T-cell (primary cell): ENCODE data around the gene ZNF507. TPM values are rescaled to one million over a fixed set of nuclear protein-coding genes. Genes with fewer than 3 reads are reported as not detected.

Source experiments
- ATAC-seq, 4 experiments: fragments of 200-7000 bp in 3 of 4; fragments of 150-1000 bp in 1 of 4; cut with Tn5 transposase; replicated peaks in 1 of 4; 1 replicate in 3 of 4; 2 replicates in 1 of 4; pipeline ENCODE4 v1.10.0; 2021; ENCODE audit warnings: moderate library complexity in 3 of 4, mild to moderate bottlenecking in 2 of 4, moderate number of reproducible peaks in 1 of 4
- CTCF ChIA-PET, 2 donors: fragments of 300-600 bp; sonication (Branson Sonifier 250); formaldehyde crosslinking; loops; one replicate each; lab custom pipeline; 2022; ENCODE audit warnings: antibody characterized with exemption in 2 of 2; lab: Charles Lee
- POLR2A ChIA-PET, 2 donors: fragments of 300-600 bp; sonication (Branson Sonifier 250); formaldehyde crosslinking; loops; one replicate each; lab custom pipeline; 2022; ENCODE audit warnings: antibody characterized with exemption in 2 of 2; lab: Charles Lee
- DNase-seq, 35 experiments: peaks; one replicate each; pipeline versions ENCODE4 v3.0.0 to v3.0.0-alpha.2; 2013 to 2023
- H3K27ac ChIP-seq: one replicate; pipeline ENCODE4 v1.5.1; 2013; ENCODE audit warnings: low read length
- H3K27me3 ChIP-seq, 2 experiments: replicated peaks in 1 of 2; 1 replicate in 1 of 2; 2 replicates in 1 of 2; pipeline versions ENCODE4 v1.6.1 to v1.7.0; 2013; ENCODE audit warnings: low read length in 1 of 2, mixed read lengths in 1 of 2; ENCODE audit not compliant: control insufficient read depth in 2 of 2, insufficient read depth in 2 of 2; ENCODE audit errors: extremely low read depth in 1 of 2
- H3K36me3 ChIP-seq, 2 donors: 1 replicate in 1 of 2; 2 replicates in 1 of 2; pipeline versions ENCODE4 v1.6.1 to v1.7.0; 2013; ENCODE audit warnings: low read length in 1 of 2; ENCODE audit not compliant: control insufficient read depth in 2 of 2, insufficient read depth in 1 of 2; ENCODE audit errors: extremely low read depth in 1 of 2
- H3K4me1 ChIP-seq, 2 experiments: 1 replicate in 1 of 2; 2 replicates in 1 of 2; pipeline versions ENCODE4 v1.6.1 to v1.7.0; 2013; ENCODE audit warnings: low read length in 2 of 2, mixed read lengths in 1 of 2; ENCODE audit not compliant: insufficient read depth in 2 of 2, control insufficient read depth in 1 of 2; ENCODE audit errors: extremely low read depth in 1 of 2
- H3K4me3 ChIP-seq, 2 donors: 1 replicate in 1 of 2; 2 replicates in 1 of 2; pipeline versions ENCODE4 v1.5.1 to v1.7.0; 2013; ENCODE audit warnings: mild to moderate bottlenecking in 2 of 2, low read length in 1 of 2, moderate library complexity in 1 of 2; ENCODE audit not compliant: control insufficient read depth in 1 of 2; ENCODE audit errors: extremely low read depth in 1 of 2
- H3K9me3 ChIP-seq: 2 replicates; pipeline ENCODE4 v1.7.0; 2013
- H3K27ac Mint-ChIP-seq, 2 donors: one replicate each; pipeline ENCODE4 v1.8.0; 2020 to 2021; ENCODE audit warnings: mild to moderate bottlenecking in 2 of 2, mixed read lengths in 2 of 2
- H3K27me3 Mint-ChIP-seq, 2 donors: one replicate each; pipeline ENCODE4 v1.8.0; 2021 to 2022; ENCODE audit warnings: mixed read lengths in 2 of 2
- H3K36me3 Mint-ChIP-seq: one replicate; pipeline ENCODE4 v1.8.0; 2021; ENCODE audit warnings: mixed read lengths
- H3K4me1 Mint-ChIP-seq, 3 donors: one replicate each; pipeline ENCODE4 v1.8.0; 2020 to 2022; ENCODE audit warnings: mixed read lengths in 3 of 3, mild to moderate bottlenecking in 1 of 3
- H3K4me3 Mint-ChIP-seq, 3 donors: one replicate each; pipeline ENCODE4 v1.8.0; 2020 to 2022; ENCODE audit warnings: mild to moderate bottlenecking in 3 of 3, mixed read lengths in 3 of 3, moderate library complexity in 3 of 3
- H3K9me3 Mint-ChIP-seq, 3 donors: one replicate each; pipeline ENCODE4 v1.8.0; 2020 to 2022; ENCODE audit warnings: mixed read lengths in 3 of 3
- WGBS: methylation state at CpG from one replicate; pipeline ENCODE4 v1.1.5; 2013; ENCODE audit warnings: missing lambda C conversion rate; ENCODE audit not compliant: insufficient coverage; 5-methylcytosine and 5-hydroxymethylcytosine counted together
- total RNA-seq, 35 experiments: library from RNA in 6 of 35; stranded (reverse) in 6 of 35; fragments of 120-200 nt in 1 of 35; gene quantifications; one replicate each; pipeline versions ENCODE4 v1.2.1 to v1.2.4 and lab custom pipeline; 2013 to 2026

The ZNF507 gene
- total RNA-seq, 5 donors from 2014 or later (not counting 1 experiment from before 2014, with no cell fraction given) = 32.6 to 38.2 (median 35.9) TPM

- no peak overlapping the region for H3K4me3 Mint-ChIP-seq
- WGBS = 96% methylated on average over 3 of the region's 3 CpGs
- Histone ChIP-seq H3K27me3 (no peaks in the 10 kb centered on the region), H3K9me3 (no peaks in the 10 kb centered on the region), H3K4me1 (no peaks in the 10 kb centered on the region), H3K4me3 (no peak overlapping the region), H3K36me3 (peaks cover 7 to 62% of the 10 kb centered on the region in 2 donors), H3K27ac (no peak overlapping the region)
- DNase-seq = no peak
- CTCF ChIA-PET = no interaction called here
- H3K27me3 Mint-ChIP-seq = no peaks in the 10 kb centered on the region
- no peak overlapping the region for H3K27ac Mint-ChIP-seq
- no peak for ATAC-seq
- H3K36me3 Mint-ChIP-seq = peaks cover 46% of the 10 kb centered on the region
- POLR2A ChIA-PET = no interaction called here
- peaks cover 4 to 15% (median 4%) of the 10 kb centered on the region in 3 donors for H3K4me1 Mint-ChIP-seq
- H3K9me3 Mint-ChIP-seq = no peaks in the 10 kb centered on the region
These were observed 34.9 kb downstream of the ZNF507 start for GRCh38 chr19:32380269-32380668.

- CTCF ChIA-PET = no interaction called here
- WGBS = 100% methylated on average over 1 of the region's 7 CpGs
- H3K36me3 Mint-ChIP-seq = peaks cover 16% of the 10 kb centered on the region
- ATAC-seq = no peak
- H3K9me3 Mint-ChIP-seq = no peaks in the 10 kb centered on the region
- Histone ChIP-seq H3K4me3 (no peak overlapping the region), H3K36me3 (peaks cover 0 to 13% of the 10 kb centered on the region in 2 donors), H3K4me1 (no peaks in the 10 kb centered on the region), H3K9me3 (no peaks in the 10 kb centered on the region), H3K27ac (no peak overlapping the region), H3K27me3 (no peaks in the 10 kb centered on the region)
- no peaks in the 10 kb centered on the region for H3K27me3 Mint-ChIP-seq
- no peak for DNase-seq
- POLR2A ChIA-PET = no interaction called here
- H3K27ac Mint-ChIP-seq = no peak overlapping the region
- no peak overlapping the region for H3K4me3 Mint-ChIP-seq
- H3K4me1 Mint-ChIP-seq = peaks cover 0 to 10% (median under 1%) of the 10 kb centered on the region in 3 donors
These were observed 42.4 kb downstream of the ZNF507 start for GRCh38 chr19:32387701-32388392.

GRCh38 chr19:32388393-32388855 lies 43.0 kb downstream of the ZNF507 start:
- no CpG with 5 or more reads among the region's 3 CpGs for WGBS

GRCh38 chr19:32392901-32393300 lies 47.5 kb downstream of the ZNF507 start:
- no peak for DNase-seq
- H3K4me3 Mint-ChIP-seq = no peak overlapping the region
- peaks cover 5% of the 10 kb centered on the region for H3K36me3 Mint-ChIP-seq
- no peak for ATAC-seq
- peaks cover 0 to 7% (median 0%) of the 10 kb centered on the region in 3 donors for H3K4me1 Mint-ChIP-seq
- Histone ChIP-seq H3K27ac (no peak overlapping the region), H3K27me3 (no peaks in the 10 kb centered on the region), H3K36me3 (no peaks in the 10 kb centered on the region), H3K9me3 (no peaks in the 10 kb centered on the region), H3K4me3 (no peak overlapping the region), H3K4me1 (no peaks in the 10 kb centered on the region)
- no CpG with 5 or more reads among the region's 3 CpGs for WGBS
- no peaks in the 10 kb centered on the region for H3K9me3 Mint-ChIP-seq
- H3K27ac Mint-ChIP-seq = no peak overlapping the region
- ChIA-PET CTCF (no interaction called here), POLR2A (no interaction called here)
- no peaks in the 10 kb centered on the region for H3K27me3 Mint-ChIP-seq

More at GRCh38 chr19:32388393-32388855, 43.0 kb downstream of the ZNF507 start:
- peaks cover 0 to 7% (median 0%) of the 10 kb centered on the region in 3 donors for H3K4me1 Mint-ChIP-seq
- no peaks in the 10 kb centered on the region for H3K9me3 Mint-ChIP-seq
- DNase-seq (no peak), ATAC-seq (no peak)
- no peak overlapping the region for H3K27ac Mint-ChIP-seq
- peaks cover 0 to 8% of the 10 kb centered on the region in 2 donors for H3K36me3 ChIP-seq
- H3K27ac ChIP-seq = no peak overlapping the region
- no peak overlapping the region for H3K4me3 ChIP-seq
- no peak overlapping the region for H3K4me3 Mint-ChIP-seq
- ChIA-PET POLR2A (no interaction called here), CTCF (no interaction called here)
- peaks cover 12% of the 10 kb centered on the region for H3K36me3 Mint-ChIP-seq
- H3K27me3 Mint-ChIP-seq = no peaks in the 10 kb centered on the region
- H3K27me3 ChIP-seq = no peaks in the 10 kb centered on the region
- no peaks in the 10 kb centered on the region for H3K9me3 ChIP-seq
- H3K4me1 ChIP-seq = no peaks in the 10 kb centered on the region

- no peak for DNase-seq
These were observed 50.7 kb downstream of the ZNF507 start for GRCh38 chr19:32396046-32396652.

GRCh38 chr19:32397671-32398101 lies 52.3 kb downstream of the ZNF507 start:
- peaks cover 5% of the 10 kb centered on the region for H3K36me3 Mint-ChIP-seq
- Histone ChIP-seq H3K36me3 (no peaks in the 10 kb centered on the region), H3K9me3 (no peaks in the 10 kb centered on the region), H3K4me1 (no peaks in the 10 kb centered on the region), H3K4me3 (no peak overlapping the region), H3K27me3 (no peaks in the 10 kb centered on the region), H3K27ac (no peak overlapping the region)
- ChIA-PET CTCF (interaction anchor here in 1 of 2 donors (0.7 kb wide), 1 partner anchor 54 kb away, joined by 4 read pairs; no protein-coding TSS in a partner anchor), POLR2A (no interaction called here)
- no peak overlapping the region for H3K4me3 Mint-ChIP-seq
- H3K4me1 Mint-ChIP-seq = no peaks in the 10 kb centered on the region
- DNase-seq (no peak), ATAC-seq (no peak)
- WGBS = 100% methylated on average over 3 of the region's 5 CpGs
- H3K9me3 Mint-ChIP-seq = no peaks in the 10 kb centered on the region
- no peak overlapping the region for H3K27ac Mint-ChIP-seq
- H3K27me3 Mint-ChIP-seq = no peaks in the 10 kb centered on the region

More at GRCh38 chr19:32396046-32396652, 50.7 kb downstream of the ZNF507 start:
- H3K9me3 Mint-ChIP-seq = no peaks in the 10 kb centered on the region
- CTCF ChIA-PET = no interaction called here
- no peaks in the 10 kb centered on the region for H3K9me3 ChIP-seq
- H3K36me3 Mint-ChIP-seq = peaks cover 5% of the 10 kb centered on the region
- H3K27ac ChIP-seq = no peak overlapping the region
- no peak for ATAC-seq
- WGBS = no CpG with 5 or more reads among the region's 6 CpGs
- peaks cover 0 to 7% (median 0%) of the 10 kb centered on the region in 3 donors for H3K4me1 Mint-ChIP-seq
- H3K27ac Mint-ChIP-seq = no peak overlapping the region
- no peaks in the 10 kb centered on the region for H3K36me3 ChIP-seq
- no peaks in the 10 kb centered on the region for H3K4me1 ChIP-seq
- H3K4me3 ChIP-seq = no peak overlapping the region
- no peaks in the 10 kb centered on the region for H3K27me3 Mint-ChIP-seq
- POLR2A ChIA-PET = no interaction called here
- no peaks in the 10 kb centered on the region for H3K27me3 ChIP-seq
- H3K4me3 Mint-ChIP-seq = no peak overlapping the region
